ENCODE data around the gene GBF1. TPM values are rescaled to one million over a fixed set of nuclear protein-coding genes. Genes with fewer than 3 reads are reported as not detected.
"Not testable (repeated sequence)": the region's sequence is repeated elsewhere in the genome, so short reads cannot be mapped to it uniquely, and the experiment has no call there.

GBF1 gene
- polyA plus RNA-seq, 3 donors from 2014 or later, result 3.5 to 23.2 (median 7.3) TPM

GRCh38 chr10:102306006-102306405 is 60.7 kb downstream of the GBF1 start:
- H3K27me3 Mint-ChIP-seq (ENCODE audit: low read depth in 3 of 3), result no peaks in the 10 kb centered on the region
- H3K9me3 Mint-ChIP-seq, result no peaks in the 10 kb centered on the region
- H3K27ac Mint-ChIP-seq, result no peak overlapping the region
- peaks cover 12 to 30% of the 10 kb centered on the region in 2 donors for H3K4me1 Mint-ChIP-seq
- no peak for DNase-seq
- peaks cover 0 to 4% (median 0%) of the 10 kb centered on the region in 3 donors for H3K36me3 Mint-ChIP-seq
- H3K4me3 Mint-ChIP-seq, result no peak overlapping the region

DNA sequence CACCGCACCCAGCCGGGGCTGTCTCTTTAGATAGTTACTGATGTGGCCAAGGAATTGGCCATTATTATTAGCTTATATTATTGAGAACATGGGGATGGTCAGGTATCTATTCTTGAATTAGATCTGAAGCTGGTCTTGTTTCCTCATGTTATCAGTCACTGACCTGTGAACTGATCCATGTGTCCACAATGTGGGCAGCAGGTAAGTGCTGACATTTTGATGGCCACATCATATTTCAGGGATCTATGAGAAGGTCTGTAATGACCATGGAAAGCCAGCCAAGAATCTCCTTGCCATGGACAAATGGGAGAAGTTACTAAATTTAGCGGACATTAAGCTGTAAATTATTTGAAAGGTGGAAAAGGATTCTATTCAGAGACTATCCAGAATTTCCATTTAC is 61.4 kb downstream of the GBF1 start:
- H3K27ac Mint-ChIP-seq, result no peak overlapping the region
- peaks cover 0 to 4% (median 0%) of the 10 kb centered on the region in 3 donors for H3K36me3 Mint-ChIP-seq
- H3K27me3 Mint-ChIP-seq (ENCODE audit: low read depth in 3 of 3), result no peaks in the 10 kb centered on the region
- no peaks in the 10 kb centered on the region for H3K9me3 Mint-ChIP-seq
- no peak for DNase-seq
- peaks cover 14 to 37% of the 10 kb centered on the region in 2 donors for H3K4me1 Mint-ChIP-seq
- no peak overlapping the region for H3K4me3 Mint-ChIP-seq

DNA sequence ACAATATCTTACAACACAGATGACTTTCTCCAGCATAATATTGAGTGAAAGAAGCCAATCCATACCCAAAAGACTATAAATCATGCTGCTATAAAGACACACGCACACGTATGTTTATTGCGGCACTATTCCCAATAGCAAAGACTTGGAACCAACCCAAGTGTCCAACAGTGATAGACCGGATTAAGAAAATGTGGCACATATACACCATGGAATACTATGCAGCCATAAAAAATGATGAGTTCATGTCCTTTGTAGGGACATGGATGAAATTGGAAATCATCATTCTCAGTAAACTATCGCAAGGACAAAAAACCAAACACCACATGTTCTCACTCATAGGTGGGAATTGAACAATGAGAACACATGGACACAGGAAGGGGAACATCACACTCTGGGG is 63.0 kb downstream of the GBF1 start:
- H3K27ac Mint-ChIP-seq; H3K4me3 Mint-ChIP-seq; H3K9me3 Mint-ChIP-seq; H3K27me3 Mint-ChIP-seq (ENCODE audit: low read depth in 3 of 3); DNase-seq; H3K36me3 Mint-ChIP-seq: not testable (repeated sequence)
- H3K4me1 Mint-ChIP-seq, result peaks cover 16 to 45% of the 10 kb centered on the region in 2 donors

DNA sequence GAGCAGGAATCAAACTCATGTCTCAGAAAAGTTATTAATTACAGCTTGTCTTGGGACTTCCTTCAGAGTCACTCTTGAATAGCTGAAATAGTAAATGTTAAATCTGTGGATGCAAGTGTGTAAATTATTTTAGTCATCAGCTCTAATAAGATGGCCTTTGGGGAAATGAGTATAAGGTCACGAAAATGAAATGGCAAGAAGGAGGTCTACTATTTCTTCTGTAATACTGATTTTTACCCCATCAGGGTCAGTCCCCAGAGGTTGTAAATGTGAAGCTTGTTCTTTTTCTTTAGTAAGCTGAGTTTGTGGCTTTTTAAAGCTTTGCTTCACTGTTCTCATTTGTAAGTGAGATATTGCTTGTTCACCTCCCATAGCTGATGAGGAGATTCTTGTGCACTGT is 63.9 kb downstream of the GBF1 start:
- H3K36me3 Mint-ChIP-seq, result peaks cover 0 to 4% (median 0%) of the 10 kb centered on the region in 3 donors
- no peak overlapping the region for H3K4me3 Mint-ChIP-seq
- H3K27ac Mint-ChIP-seq, result no peak overlapping the region
- H3K4me1 Mint-ChIP-seq, result peaks cover 18 to 52% of the 10 kb centered on the region in 2 donors
- no peaks in the 10 kb centered on the region for H3K27me3 Mint-ChIP-seq (ENCODE audit: low read depth in 3 of 3)
- DNase-seq, result no peak
- no peaks in the 10 kb centered on the region for H3K9me3 Mint-ChIP-seq

- H3K27me3 Mint-ChIP-seq (ENCODE audit: low read depth in 3 of 3), result no peaks in the 10 kb centered on the region
- peaks cover 0 to 4% (median 0%) of the 10 kb centered on the region in 3 donors for H3K36me3 Mint-ChIP-seq
- no peak overlapping the region for H3K27ac Mint-ChIP-seq
- DNase-seq, result no peak
- no peak overlapping the region for H3K4me3 Mint-ChIP-seq
- no peaks in the 10 kb centered on the region for H3K9me3 Mint-ChIP-seq
- H3K4me1 Mint-ChIP-seq, result peaks cover 18 to 52% of the 10 kb centered on the region in 2 donors
These were observed 64.6 kb downstream of the GBF1 start for GRCh38 chr10:102309916-102310315.

DNA sequence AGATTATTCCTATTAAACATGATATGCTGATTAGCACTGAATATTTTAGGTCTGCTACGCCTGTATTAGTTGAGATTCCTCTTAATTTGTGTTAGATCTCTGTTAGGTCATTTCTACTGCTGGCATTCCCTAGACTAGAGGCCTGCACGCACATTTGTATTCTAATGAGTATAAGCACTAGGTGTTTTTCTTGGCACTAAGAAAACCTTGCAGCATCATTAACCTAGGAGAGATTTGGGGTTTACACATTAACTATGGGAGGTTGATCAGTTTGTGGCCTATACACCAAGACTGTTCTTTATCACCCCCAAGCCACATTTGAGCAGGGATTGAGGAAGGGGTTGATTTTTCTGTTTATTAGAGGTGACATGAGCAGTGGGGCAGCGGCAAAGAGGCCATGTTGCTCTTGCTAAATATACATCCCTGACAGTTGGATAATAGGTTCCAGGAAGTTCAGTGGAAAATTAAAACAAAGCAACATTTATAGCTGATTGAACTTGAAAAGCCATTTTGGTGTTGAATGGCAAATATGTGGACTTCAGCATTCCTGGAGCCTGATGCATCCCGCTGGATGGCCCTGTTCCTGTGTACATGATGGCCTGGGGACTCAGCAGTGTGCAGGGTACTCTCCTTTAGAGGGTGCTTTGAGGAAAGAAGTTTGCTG is 65.2 kb downstream of the GBF1 start:
- DNase-seq, result no peak
- Mint-ChIP-seq H3K27me3 (ENCODE audit: low read depth in 3 of 3) (no peaks in the 10 kb centered on the region), H3K27ac (peak overlapping the region in 1 of 6 donors; percentile 45), H3K36me3 (peaks cover 0 to 4% (median 0%) of the 10 kb centered on the region in 3 donors), H3K4me1 (peaks cover 18 to 52% of the 10 kb centered on the region in 2 donors), H3K9me3 (no peaks in the 10 kb centered on the region), H3K4me3 (no peak overlapping the region)

GRCh38 chr10:102311025-102311420 is 65.7 kb downstream of the GBF1 start:
- Mint-ChIP-seq H3K36me3 (peaks cover 0 to 4% (median 0%) of the 10 kb centered on the region in 3 donors), H3K27ac (peak overlapping the region in 1 of 6 donors; percentile 36), H3K4me3 (no peak overlapping the region), H3K9me3 (no peaks in the 10 kb centered on the region), H3K27me3 (ENCODE audit: low read depth in 3 of 3) (no peaks in the 10 kb centered on the region), H3K4me1 (peaks cover 18 to 52% of the 10 kb centered on the region in 2 donors)
- DNase-seq, result no peak

- Mint-ChIP-seq H3K36me3 (peaks cover 0 to 2% (median 0%) of the 10 kb centered on the region in 3 donors), H3K27me3 (ENCODE audit: low read depth in 3 of 3) (no peaks in the 10 kb centered on the region), H3K9me3 (no peaks in the 10 kb centered on the region), H3K4me1 (peaks cover 18 to 52% of the 10 kb centered on the region in 2 donors), H3K27ac (no peak overlapping the region), H3K4me3 (no peak overlapping the region)
- no peak for DNase-seq
These were observed 67.4 kb downstream of the GBF1 start for GRCh38 chr10:102312683-102313082.

GRCh38 chr10:102313221-102313896 is 68.0 kb downstream of the GBF1 start:
- Mint-ChIP-seq H3K36me3 (no peaks in the 10 kb centered on the region), H3K4me3 (no peak overlapping the region), H3K9me3 (no peaks in the 10 kb centered on the region), H3K4me1 (peaks cover 18 to 52% of the 10 kb centered on the region in 2 donors), H3K27ac (peak overlapping the region in 3 of 6 donors; percentile 3 to 48 (median 26)), H3K27me3 (ENCODE audit: low read depth in 3 of 3) (no peaks in the 10 kb centered on the region)
- no peak for DNase-seq

- Mint-ChIP-seq H3K9me3 (no peaks in the 10 kb centered on the region), H3K4me1 (peaks cover 12 to 40% of the 10 kb centered on the region in 2 donors), H3K27ac (peak overlapping the region in 1 of 6 donors; percentile 39), H3K27me3 (ENCODE audit: low read depth in 3 of 3) (no peaks in the 10 kb centered on the region), H3K36me3 (no peaks in the 10 kb centered on the region), H3K4me3 (no peak overlapping the region)
- no peak for DNase-seq
These were observed 69.5 kb downstream of the GBF1 start for GRCh38 chr10:102314801-102315200.

GRCh38 chr10:102316421-102316820 is 71.1 kb downstream of the GBF1 start:
- Mint-ChIP-seq H3K9me3 (no peaks in the 10 kb centered on the region), H3K27me3 (ENCODE audit: low read depth in 3 of 3) (no peaks in the 10 kb centered on the region), H3K4me1 (peaks cover 9 to 24% of the 10 kb centered on the region in 2 donors), H3K27ac (no peak overlapping the region), H3K4me3 (no peak overlapping the region), H3K36me3 (no peaks in the 10 kb centered on the region)
- DNase-seq, result no peak

- peaks cover 2 to 8% (median 5%) of the 10 kb centered on the region in 3 donors for H3K27me3 Mint-ChIP-seq (ENCODE audit: low read depth in 3 of 3)
- H3K4me1 Mint-ChIP-seq, result peaks cover 22 to 34% of the 10 kb centered on the region in 2 donors
- no peaks in the 10 kb centered on the region for H3K9me3 Mint-ChIP-seq
- H3K27ac Mint-ChIP-seq, result peak overlapping the region in 3 of 6 donors; percentile 16 to 72 (median 54)
- peak overlapping the region; percentile 6 to 50 (median 33) for H3K4me3 Mint-ChIP-seq
- peak; percentile 66 to 75 (median 73) for DNase-seq
- H3K36me3 Mint-ChIP-seq, result peaks cover 0 to 7% (median 0%) of the 10 kb centered on the region in 3 donors
These were observed 77.6 kb downstream of the GBF1 start for GRCh38 chr10:102322914-102323313.

DNA sequence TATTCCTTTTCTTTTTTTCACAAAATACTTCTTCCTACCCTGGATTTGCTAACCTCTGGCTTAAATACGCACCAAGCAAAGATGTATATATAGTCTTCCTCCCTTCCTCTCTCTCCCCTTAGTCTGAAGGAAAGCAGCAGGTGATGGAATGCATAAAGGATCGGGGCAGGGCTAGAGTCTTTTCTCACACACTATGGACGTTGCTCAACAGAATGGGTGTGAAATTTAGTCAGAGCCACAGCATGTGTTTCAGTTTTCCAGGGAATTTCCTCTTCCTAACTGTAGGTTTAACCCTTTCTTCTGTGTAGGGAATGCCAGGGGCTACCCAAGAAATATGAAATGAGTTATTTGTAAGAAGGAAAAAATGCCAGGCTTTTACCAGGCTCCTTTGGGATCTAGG is 78.7 kb downstream of the GBF1 start:
- peak overlapping the region in 1 of 6 donors; percentile 60 for H3K27ac Mint-ChIP-seq
- H3K4me3 Mint-ChIP-seq, result peak overlapping the region in 1 of 5 donors; percentile 54
- no peaks in the 10 kb centered on the region for H3K9me3 Mint-ChIP-seq
- no peak for DNase-seq
- peaks cover 0 to 7% (median 0%) of the 10 kb centered on the region in 3 donors for H3K36me3 Mint-ChIP-seq
- peaks cover 2 to 8% (median 5%) of the 10 kb centered on the region in 3 donors for H3K27me3 Mint-ChIP-seq (ENCODE audit: low read depth in 3 of 3)
- H3K4me1 Mint-ChIP-seq, result peaks cover 22 to 40% of the 10 kb centered on the region in 2 donors

- Mint-ChIP-seq H3K27me3 (ENCODE audit: low read depth in 3 of 3) (peaks cover 2 to 8% (median 5%) of the 10 kb centered on the region in 3 donors), H3K4me1 (peaks cover 19 to 46% of the 10 kb centered on the region in 2 donors), H3K36me3 (peaks cover 0 to 7% (median 0%) of the 10 kb centered on the region in 3 donors), H3K9me3 (no peaks in the 10 kb centered on the region), H3K27ac (no peak overlapping the region), H3K4me3 (no peak overlapping the region)
- no peak for DNase-seq
These were observed 80.7 kb downstream of the GBF1 start for GRCh38 chr10:102326031-102326430.

Measured in immature natural killer cell (primary cell).